Fibroblast of peridontal ligament (primary cell): ENCODE data around the gene PPP2R5D.
"Not testable (repeated sequence)": the region's sequence is repeated elsewhere in the genome, so short reads cannot be mapped to it uniquely, and the experiment has no call there.

ENCODE experiments used
- DNase-seq: peaks from one replicate; pipeline ENCODE4 v3.0.0-alpha.2; 2010; ENCODE audit errors: extremely low read depth

PPP2R5D gene

DNA sequence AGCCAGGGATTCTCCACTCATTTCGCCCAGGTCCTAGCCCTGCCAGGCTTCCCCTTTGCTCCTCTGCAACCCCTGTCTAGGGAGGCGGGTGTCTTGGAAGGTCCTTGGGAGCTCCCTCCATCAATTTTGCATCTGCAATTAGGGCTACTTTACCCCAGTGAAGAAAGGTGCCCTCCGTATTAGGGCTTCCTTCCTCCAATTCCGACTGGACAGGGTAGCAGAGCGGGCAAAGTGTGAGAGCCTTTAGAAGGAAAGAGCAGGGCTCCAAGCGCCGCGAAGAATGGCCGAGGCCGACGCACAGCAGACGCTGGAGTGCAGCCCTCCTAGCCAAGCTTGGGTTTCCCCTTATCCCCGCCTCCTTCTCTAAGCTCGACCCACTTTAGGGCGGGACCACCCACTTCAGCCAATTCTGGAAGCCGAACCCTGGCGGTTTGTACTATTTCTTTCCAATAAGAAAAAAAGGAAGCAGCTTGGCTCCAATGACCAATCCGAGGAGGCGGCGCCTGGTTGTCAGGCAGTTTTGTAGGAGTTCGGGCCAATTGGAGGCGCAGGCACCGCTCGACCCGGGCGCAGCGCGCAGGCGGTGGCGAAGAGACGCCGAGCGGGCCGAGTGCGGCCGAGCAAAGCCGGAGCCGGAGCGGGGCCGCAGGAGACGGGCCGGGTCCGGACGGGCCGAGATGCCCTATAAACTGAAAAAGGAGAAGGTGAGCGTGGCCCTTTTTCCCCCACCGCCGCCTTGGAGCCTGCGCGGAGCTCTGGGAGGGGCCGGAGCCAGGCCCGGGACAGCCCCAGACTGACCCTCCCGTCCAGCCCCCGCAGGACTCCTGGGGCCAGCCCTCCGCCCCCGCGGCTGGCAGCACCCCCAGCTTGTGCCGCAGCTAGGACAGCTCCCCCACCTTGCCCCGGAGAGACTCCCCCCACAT, at the start of gene PPP2R5D:
Gene PPP2R5D (plus strand): TSS at position 570 of the 923 bp plus-strand sequence. CDS start 108 bp downstream, at position 678.
- peak; percentile 99 for DNase-seq

DNA sequence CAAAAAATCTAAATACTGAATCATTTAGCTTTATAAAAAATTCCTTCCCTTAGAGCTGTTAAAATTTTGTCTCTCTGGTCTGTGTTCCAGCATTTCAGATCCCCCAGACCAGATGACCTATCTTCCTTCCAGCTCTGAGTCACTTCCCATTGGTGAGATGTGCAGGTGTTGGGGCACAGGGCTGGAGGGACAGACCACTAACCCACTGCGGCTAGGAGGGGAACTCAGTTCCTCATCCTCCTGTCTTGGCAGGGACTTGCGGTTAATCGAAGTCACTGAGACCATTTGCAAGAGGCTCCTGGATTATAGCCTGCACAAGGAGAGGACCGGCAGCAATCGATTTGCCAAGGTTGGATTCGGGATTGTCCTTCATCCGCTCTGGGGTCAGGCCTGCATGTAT, 49.0 kb upstream of the PPP2R5D start:
- DNase-seq = no peak

DNA sequence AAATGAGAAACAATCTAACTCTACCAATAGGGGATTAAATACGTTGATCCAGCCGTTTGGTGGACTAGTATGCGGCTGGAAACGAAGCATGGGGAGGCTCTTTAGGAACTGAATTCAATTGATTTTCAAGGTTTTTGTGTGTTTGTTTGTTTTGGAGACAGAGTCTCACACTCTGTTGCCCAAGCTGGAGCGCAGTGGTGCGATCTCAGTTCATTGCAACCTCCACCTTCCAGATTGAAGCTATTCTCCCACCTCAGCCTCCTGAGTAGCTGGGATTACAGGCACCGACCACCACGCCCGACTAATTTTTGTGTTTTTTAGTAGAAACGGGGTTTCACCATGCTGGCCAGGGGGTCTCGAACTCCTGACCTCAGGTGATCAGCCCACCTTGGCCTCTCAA, 48.0 kb upstream of the PPP2R5D start:
- DNase-seq = no peak

DNA sequence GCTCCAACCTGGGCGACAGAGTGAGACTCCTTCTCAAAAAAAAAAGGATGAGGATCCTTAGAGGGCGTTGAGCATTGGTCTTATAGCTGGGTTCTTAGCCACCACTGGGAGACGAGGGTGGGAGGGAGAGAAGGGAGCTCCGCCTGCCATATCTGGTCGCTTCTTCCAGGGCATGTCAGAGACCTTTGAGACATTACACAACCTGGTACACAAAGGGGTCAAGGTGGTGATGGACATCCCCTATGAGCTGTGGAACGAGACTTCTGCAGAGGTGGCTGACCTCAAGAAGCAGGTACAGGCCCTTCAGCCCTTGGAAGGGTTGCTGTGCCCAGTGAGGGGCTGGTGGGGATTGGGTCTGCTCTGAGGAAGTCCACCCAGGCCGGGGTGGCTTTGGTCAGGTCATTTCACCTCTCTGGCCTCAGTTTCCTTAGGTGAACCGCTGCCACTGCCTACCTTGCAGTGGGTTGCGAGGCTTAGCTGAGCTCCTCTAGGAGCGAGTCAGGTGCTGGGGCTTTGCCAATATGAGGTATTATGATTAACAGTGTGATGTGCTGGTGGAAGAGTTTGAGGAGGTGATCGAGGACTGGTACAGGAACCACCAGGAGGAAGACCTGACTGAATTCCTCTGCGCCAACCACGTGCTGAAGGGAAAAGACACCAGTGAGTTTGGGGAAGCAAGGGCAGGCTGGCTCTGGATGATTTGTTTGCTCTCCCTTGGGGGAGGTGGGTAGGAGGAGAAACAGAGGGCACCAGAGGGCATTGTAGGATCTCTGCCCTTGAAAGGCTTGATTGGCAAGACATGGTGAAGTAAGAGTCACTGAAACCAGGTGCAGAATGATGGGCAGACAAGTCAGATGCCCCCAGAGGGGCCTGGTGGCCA, 46.6 kb upstream of the PPP2R5D start:
- DNase-seq = no peak

DNA sequence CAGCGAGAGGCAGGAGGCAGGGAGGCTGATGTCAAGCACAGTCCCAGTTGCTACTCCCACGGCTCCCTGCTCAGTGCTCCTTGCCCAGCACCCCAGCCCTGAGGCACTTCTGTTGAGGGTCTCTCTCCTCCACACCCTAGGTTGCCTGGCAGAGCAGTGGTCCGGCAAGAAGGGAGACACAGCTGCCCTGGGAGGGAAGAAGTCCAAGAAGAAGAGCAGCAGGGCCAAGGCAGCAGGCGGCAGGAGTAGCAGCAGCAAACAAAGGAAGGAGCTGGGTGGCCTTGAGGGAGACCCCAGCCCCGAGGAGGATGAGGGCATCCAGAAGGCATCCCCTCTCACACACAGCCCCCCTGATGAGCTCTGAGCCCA, 46.0 kb upstream of the PPP2R5D start:
- no peak for DNase-seq

DNA sequence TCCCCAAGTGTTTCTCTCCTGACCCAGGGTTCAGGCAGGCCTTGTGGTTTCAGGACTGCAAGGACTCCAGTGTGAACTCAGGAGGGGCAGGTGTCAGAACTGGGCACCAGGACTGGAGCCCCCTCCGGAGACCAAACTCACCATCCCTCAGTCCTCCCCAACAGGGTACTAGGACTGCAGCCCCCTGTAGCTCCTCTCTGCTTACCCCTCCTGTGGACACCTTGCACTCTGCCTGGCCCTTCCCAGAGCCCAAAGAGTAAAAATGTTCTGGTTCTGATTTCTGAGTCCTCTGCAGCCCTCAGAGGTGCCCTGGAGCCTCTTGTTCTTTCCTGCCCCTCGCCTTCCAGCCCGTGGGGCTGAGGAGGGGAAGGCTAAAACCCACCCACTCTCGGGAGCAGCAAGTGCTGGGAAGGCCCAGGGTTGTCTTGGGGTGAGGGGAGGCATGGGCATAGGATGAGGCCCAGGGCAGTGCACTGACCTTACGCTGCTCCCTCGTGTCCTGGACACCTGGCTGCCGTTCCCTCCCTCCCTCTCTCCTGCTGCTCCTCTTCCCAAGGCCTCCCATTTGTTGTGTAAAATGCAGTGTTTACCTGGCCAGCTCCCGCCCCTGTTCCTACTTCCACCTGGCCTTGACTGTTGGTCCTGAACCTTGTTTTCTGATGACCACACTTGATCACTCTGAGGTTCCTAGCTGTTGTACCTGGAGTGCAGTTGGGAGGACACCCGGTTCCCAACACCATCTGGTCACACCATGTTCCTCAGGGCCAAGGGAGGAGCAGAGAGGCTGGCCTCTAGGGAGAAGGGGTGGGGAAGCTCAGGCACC, 45.2 kb upstream of the PPP2R5D start:
- DNase-seq = no peak

- DNase-seq = no peak
Measured at GRCh38 chr6:42939810-42940167, 44.6 kb upstream of the PPP2R5D start.

- no peak for DNase-seq
Measured at GRCh38 chr6:42940493-42941045, 43.8 kb upstream of the PPP2R5D start.

DNA sequence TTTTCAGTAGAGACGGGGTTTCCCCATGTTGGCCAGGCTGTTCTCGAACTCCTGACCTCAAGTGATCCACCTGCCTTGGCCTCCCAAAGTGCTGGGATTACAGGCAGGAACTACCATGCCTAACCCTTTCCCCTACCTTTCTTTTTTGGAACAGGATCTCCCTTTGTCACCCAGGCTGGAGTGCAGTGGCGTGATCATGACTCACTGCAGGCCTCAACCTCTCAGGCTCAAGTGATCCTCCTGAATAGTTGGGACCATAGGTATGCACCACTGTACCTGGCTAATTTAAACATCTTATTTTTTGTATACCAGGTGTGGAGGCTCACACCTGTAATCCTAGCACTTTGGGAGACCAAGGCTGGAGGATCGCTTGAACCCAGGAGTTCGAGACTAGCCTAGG, 43.0 kb upstream of the PPP2R5D start:
- not testable (repeated sequence) for DNase-seq

DNA sequence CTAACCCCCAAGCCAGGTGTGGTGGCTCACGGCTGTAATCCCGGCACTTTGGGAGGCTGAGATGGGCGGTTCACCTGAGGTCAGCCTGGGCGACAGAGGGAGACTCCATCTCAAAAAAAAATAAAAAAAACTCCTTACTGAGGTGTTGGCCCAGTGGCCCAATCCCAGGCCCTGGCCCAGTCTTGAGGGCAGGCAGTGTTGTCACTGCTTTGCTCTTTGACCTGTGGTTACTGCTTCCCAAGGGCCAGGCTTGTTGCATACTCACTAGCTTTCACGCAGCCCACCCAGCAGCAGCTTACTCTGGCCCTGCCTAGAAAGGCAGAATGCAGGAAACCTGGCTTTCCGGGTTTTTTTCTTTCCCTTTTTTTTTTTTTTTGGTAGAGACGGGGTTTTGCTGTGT, 41.9 kb upstream of the PPP2R5D start:
- DNase-seq = no peak

- no peak for DNase-seq
Measured at GRCh38 chr6:42947950-42948349, 36.4 kb upstream of the PPP2R5D start.

DNA sequence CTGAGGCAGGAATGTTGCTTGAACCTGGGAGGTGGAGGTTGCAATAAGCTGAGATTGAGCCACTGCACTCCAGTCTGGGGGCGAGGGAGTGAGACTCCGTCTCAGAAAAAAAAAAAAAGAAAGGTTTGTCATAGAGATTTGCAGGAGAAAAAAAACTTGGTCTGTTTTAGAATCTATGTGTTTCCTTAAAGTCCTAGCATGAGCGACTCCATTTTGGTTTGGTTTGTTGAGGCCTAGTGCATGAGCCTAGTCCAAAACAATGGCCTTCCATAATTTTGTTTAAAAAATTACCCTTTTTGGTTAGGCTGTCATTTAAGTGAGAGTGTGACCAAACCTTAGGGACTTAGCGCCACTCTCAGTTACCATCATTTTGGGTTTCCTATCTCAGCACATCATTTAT, 32.0 kb upstream of the PPP2R5D start:
- DNase-seq = no peak

DNA sequence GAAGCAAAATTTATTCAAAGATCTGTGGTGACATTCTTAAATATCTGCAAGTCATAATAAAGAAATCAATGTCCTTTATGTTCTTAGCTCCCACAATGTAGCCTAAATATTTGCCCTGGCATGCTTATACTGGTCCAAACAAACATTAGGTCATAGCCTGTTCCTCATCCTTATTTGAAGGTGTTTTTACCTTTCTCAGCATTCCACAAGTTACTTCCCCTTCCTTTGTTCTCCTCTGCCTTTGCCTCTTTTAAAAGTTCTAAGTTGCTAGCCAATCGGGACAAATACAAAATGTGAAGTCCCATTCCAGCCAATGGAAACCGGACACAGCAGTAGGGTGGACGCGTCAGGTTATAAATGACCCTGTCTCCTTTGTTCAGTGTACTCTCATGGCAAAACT, 30.0 kb upstream of the PPP2R5D start:
- DNase-seq = not testable (repeated sequence)

DNA sequence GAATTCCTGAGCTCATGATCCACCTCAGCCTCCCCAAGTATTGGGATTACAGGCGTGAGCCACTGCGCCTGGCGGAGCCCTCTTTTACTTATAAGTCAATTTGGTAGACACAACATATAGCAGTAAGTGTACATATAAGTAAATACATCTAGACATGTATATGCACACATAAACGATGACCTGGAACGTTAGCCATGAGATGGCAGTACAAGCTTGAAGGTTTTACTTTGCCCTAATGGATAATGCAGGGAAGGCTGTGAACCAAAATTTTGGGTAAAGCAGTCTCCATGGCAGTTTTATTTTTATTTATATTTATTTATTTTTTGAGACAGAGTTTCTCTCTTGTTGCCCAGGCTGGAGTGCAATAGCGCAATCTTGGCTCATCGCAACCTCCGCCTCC, 26.2 kb upstream of the PPP2R5D start:
- no peak for DNase-seq

DNA sequence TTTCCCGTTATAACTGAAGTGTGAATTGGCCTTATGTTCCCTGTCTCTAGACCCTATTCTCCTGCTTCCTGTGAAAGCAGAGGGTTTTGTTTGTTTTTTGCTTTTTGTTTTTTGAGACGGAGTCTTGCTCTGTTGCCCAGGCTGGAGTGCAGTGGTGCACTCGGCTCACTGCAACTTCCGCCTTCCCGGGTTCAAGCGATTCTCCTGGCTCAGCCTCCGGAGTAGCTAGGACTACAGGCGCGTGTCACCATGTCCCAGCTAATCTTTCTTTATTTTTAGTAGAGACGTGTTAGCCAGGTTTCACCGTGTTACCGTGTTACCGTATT, 24.5 kb upstream of the PPP2R5D start:
- DNase-seq = no peak

DNA sequence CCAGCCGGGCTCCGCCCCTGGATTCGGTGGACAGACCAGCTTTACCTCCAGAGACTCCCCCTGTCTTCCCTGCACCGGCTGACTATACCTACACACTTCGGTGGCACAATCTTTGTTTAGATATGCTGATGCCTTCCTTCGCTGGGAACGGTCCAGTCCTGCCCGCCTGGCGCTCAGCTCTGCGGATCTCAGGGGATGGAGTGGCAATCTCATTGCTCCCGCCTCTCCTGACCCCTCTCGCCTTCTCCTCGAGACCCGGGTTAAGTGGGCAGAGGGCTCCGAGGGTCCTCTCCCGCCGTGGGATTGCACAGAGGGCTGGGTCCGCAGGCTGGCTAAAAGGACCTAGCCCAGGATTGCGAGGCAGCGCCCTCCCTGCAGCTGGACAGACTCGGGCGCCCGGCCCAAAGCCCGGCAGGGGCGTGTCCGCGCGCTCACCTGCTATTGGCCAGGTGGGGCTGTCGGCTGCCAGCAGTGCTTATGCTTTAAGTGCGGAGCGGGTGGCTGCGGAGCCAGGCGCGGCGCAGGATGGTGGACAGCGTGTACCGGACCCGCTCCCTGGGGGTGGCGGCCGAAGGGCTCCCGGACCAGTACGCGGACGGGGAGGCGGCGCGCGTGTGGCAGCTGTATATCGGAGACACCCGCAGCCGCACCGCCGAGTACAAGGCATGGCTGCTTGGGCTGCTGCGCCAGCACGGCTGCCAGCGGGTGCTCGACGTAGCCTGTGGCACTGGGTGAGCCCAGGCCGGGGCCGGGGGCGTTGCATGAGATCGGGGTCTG, 23.9 kb upstream of the PPP2R5D start, which contains the start of gene GNMT:
Gene GNMT (plus strand): TSS at position 512 of the 777 bp plus-strand sequence. CDS start 14 bp downstream, at position 526.
- DNase-seq = no peak

DNA sequence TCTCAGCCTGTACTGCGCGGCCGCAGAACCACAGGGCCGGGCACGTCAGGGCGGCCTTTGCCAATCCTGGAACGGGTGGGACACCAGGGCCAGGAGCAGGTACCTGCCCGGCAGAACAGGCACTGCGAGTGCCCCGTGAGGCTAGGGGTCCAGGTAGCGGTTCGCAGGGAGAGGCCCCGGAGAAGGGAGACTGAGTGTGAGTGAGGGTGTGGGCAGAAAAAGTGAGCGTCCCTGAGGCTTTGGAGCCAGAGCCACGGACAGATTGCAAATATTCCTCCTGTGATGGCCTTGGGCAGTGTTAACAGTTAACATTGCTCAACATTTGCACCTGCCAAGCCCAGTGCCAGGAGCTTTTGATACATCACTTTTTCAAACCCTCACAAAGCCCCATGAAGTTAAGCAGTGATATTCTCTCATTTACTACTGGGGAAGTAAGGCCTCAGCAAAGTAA, 23.3 kb upstream of the PPP2R5D start:
- DNase-seq = no peak

- no peak for DNase-seq
Measured at GRCh38 chr6:42962096-42962495, 22.3 kb upstream of the PPP2R5D start.

DNA sequence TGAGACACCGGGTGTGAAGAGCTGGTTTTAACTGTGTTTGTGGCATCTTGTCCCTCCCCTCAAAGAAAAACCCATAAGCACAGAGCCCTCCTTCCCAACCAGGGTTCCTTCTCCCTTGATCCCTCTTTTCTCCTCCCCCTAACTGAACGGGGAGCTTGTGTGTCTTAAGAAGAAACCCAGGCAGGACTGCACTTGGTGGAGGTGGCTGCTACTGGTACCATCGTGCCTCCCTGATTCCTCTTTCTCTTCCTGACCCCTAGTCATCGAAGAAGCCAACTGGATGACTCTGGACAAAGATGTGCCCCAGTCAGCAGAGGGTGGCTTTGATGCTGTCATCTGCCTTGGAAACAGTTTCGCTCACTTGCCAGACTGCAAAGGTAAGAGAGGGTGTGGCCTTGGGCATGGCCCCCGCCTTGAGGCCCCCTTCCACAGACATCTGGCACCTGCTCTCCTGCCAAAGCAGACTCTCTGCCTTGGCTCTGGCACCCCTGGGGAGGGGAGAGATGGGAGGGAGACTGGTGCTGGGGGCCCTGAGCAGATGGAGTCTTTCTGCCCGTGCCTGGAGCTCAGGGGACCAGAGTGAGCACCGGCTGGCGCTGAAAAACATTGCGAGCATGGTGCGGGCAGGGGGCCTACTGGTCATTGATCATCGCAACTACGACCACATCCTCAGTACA, 21.7 kb upstream of the PPP2R5D start:
- no peak for DNase-seq

DNA sequence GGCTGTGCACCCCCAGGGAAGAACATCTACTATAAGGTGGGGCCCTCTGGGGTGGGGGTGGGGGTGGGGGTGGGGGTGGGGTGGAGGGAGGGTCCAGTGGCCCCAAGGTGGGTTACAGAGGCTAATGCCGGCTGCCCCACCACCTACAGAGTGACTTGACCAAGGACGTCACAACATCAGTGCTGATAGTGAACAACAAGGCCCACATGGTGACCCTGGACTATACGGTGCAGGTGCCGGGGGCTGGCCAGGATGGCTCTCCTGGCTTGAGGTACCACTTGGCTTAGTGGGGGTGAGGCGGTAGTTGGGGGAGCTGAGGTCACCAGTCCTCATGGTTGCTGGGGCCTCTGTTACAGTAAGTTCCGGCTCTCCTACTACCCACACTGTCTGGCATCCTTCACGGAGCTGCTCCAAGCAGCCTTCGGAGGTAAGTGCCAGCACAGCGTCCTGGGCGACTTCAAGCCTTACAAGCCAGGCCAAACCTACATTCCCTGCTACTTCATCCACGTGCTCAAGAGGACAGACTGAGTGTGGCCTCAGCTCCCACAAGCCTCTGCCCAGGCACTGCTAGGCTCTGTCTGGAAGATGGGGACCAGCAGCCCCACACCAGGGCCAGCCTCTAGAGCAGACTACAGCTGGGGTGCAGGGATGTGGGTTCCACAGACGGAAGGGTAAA, 21.1 kb upstream of the PPP2R5D start:
- DNase-seq = no peak
